Measurements from ENCODE around the gene SEC14L6.
A peak's percentile ranks its signal among the peaks of the same experiment; 100 is the strongest.
"Not testable (repeated sequence)": the region's sequence is repeated elsewhere in the genome, so short reads cannot be mapped to it uniquely, and the experiment has no call there.

The SEC14L6 gene

GRCh38 chr22:30546616-30547015 lies at the start of gene SEC14L6:
Gene SEC14L6 (minus strand): TSS chr22:30546741. CDS start chr22:30546682, 59 bp downstream.
- H3K27me3 ChIP-seq (ENCODE audit: insufficient read depth, low read length, poor library complexity) = peaks cover 3% of the 10 kb centered on the region
- no peaks in the 10 kb centered on the region for H3K79me2 ChIP-seq (ENCODE audit: insufficient read depth, low read length)
- no peak within 1 kb of the TSS for H3K4me3 ChIP-seq (ENCODE audit: low read depth in 1 of 2, low read length in 2 of 2)
- H3K9ac ChIP-seq (ENCODE audit: low read depth, low read length) = no peak within 1 kb of the TSS
- no peak within 1 kb of the TSS for H2AFZ ChIP-seq (ENCODE audit: low read depth, low read length)
- TF ChIP-seq CTCF (IDR thresholded peaks at IDR 0.05; ENCODE audit: borderline replicate concordance, extremely low read depth, low read length, poor library complexity, severe bottlenecking) (no peak), EZH2 (IDR thresholded peaks at IDR 0.05; ENCODE audit: borderline replicate concordance, low read depth, low read length, severe bottlenecking) (no peak)
- no peaks in the 10 kb centered on the region for H4K20me1 ChIP-seq (ENCODE audit: insufficient read depth, low read length)
- no peaks in the 10 kb centered on the region for H3K9me3 ChIP-seq (ENCODE audit: insufficient read depth, low read length, severe bottlenecking)
- no peak within 1 kb of the TSS for H3K4me2 ChIP-seq (ENCODE audit: insufficient read depth, low read length)
- ATAC-seq (ENCODE audit: insufficient read depth, low read depth) (no peak), DNase-seq (no peak)
- H3K4me1 ChIP-seq (ENCODE audit: insufficient read depth, low read length) = no peaks in the 10 kb centered on the region
- no peak within 1 kb of the TSS for H3K27ac ChIP-seq (ENCODE audit: low read length)
- H3K36me3 ChIP-seq (ENCODE audit: insufficient read depth, low read length) = no peaks in the 10 kb centered on the region

GRCh38 chr22:30596199-30596598 lies 49.7 kb upstream of the SEC14L6 start:
- Histone ChIP-seq H3K9ac (ENCODE audit: low read depth, low read length) (no peak overlapping the region), H3K27me3 (ENCODE audit: insufficient read depth, low read length, poor library complexity) (no peaks in the 10 kb centered on the region), H3K36me3 (ENCODE audit: insufficient read depth, low read length) (no peaks in the 10 kb centered on the region), H3K4me2 (ENCODE audit: insufficient read depth, low read length) (no peak overlapping the region), H3K4me1 (ENCODE audit: insufficient read depth, low read length) (peaks cover 5% of the 10 kb centered on the region), H4K20me1 (ENCODE audit: insufficient read depth, low read length) (no peaks in the 10 kb centered on the region), H3K27ac (ENCODE audit: low read length) (no peak overlapping the region), H3K9me3 (ENCODE audit: insufficient read depth, low read length, severe bottlenecking) (no peaks in the 10 kb centered on the region), H2AFZ (ENCODE audit: low read depth, low read length) (no peak overlapping the region), H3K79me2 (ENCODE audit: insufficient read depth, low read length) (peaks cover 5% of the 10 kb centered on the region), H3K4me3 (ENCODE audit: low read depth in 1 of 2, low read length in 2 of 2) (no peak overlapping the region)
- ATAC-seq (ENCODE audit: insufficient read depth, low read depth) (no peak), DNase-seq (no peak)
- TF ChIP-seq CTCF (IDR thresholded peaks at IDR 0.05; ENCODE audit: borderline replicate concordance, extremely low read depth, low read length, poor library complexity, severe bottlenecking) (no peak), EZH2 (IDR thresholded peaks at IDR 0.05; ENCODE audit: borderline replicate concordance, low read depth, low read length, severe bottlenecking) (no peak)

- H4K20me1 ChIP-seq (ENCODE audit: insufficient read depth, low read length) = peaks cover 22% of the 10 kb centered on the region; the same call in 1 of the 2 replicates
- not testable (repeated sequence) for H3K9ac ChIP-seq (ENCODE audit: low read depth, low read length); H3K27ac ChIP-seq (ENCODE audit: low read length); H2AFZ ChIP-seq (ENCODE audit: low read depth, low read length); H3K9me3 ChIP-seq (ENCODE audit: insufficient read depth, low read length, severe bottlenecking); ATAC-seq (ENCODE audit: insufficient read depth, low read depth); H3K27me3 ChIP-seq (ENCODE audit: insufficient read depth, low read length, poor library complexity); DNase-seq
- H3K4me3 ChIP-seq (ENCODE audit: low read depth in 1 of 2, low read length in 2 of 2) = peak overlapping the region in 1 of 2 experiments; percentile 70; a peak in 2 of 4 replicates
- peaks cover 28% of the 10 kb centered on the region for H3K36me3 ChIP-seq (ENCODE audit: insufficient read depth, low read length)
- peaks cover 29% of the 10 kb centered on the region for H3K79me2 ChIP-seq (ENCODE audit: insufficient read depth, low read length)
- H3K4me1 ChIP-seq (ENCODE audit: insufficient read depth, low read length) = peaks cover 25% of the 10 kb centered on the region
- peak overlapping the region; percentile 88 for H3K4me2 ChIP-seq (ENCODE audit: insufficient read depth, low read length)
These were observed 45.8 kb upstream of the SEC14L6 start for GRCh38 chr22:30592360-30592713.

- DNase-seq (peak; percentile 97), ATAC-seq (ENCODE audit: insufficient read depth, low read depth) (peak; percentile 98)
- H3K4me3 ChIP-seq (ENCODE audit: low read depth in 1 of 2, low read length in 2 of 2) = peak within 1 kb of the TSS; percentile 62 to 70
- H4K20me1 ChIP-seq (ENCODE audit: insufficient read depth, low read length) = peaks cover 22% of the 10 kb centered on the region; the same call in 1 of the 2 replicates
- H3K4me2 ChIP-seq (ENCODE audit: insufficient read depth, low read length) = peak within 1 kb of the TSS; percentile 88
- H3K9ac ChIP-seq (ENCODE audit: low read depth, low read length) = peak within 1 kb of the TSS; percentile 61
- TF ChIP-seq EZH2 (IDR thresholded peaks at IDR 0.05; ENCODE audit: borderline replicate concordance, low read depth, low read length, severe bottlenecking) (no peak), CTCF (IDR thresholded peaks at IDR 0.05; ENCODE audit: borderline replicate concordance, extremely low read depth, low read length, poor library complexity, severe bottlenecking) (no peak)
- no peaks in the 10 kb centered on the region for H3K27me3 ChIP-seq (ENCODE audit: insufficient read depth, low read length, poor library complexity)
- H3K79me2 ChIP-seq (ENCODE audit: insufficient read depth, low read length) = peaks cover 29% of the 10 kb centered on the region
- peaks cover 25% of the 10 kb centered on the region for H3K4me1 ChIP-seq (ENCODE audit: insufficient read depth, low read length)
- H3K9me3 ChIP-seq (ENCODE audit: insufficient read depth, low read length, severe bottlenecking) = no peaks in the 10 kb centered on the region
- peaks cover 33% of the 10 kb centered on the region for H3K36me3 ChIP-seq (ENCODE audit: insufficient read depth, low read length)
- peak within 1 kb of the TSS; percentile 97 for H3K27ac ChIP-seq (ENCODE audit: low read length)
- peak within 1 kb of the TSS; percentile 71 for H2AFZ ChIP-seq (ENCODE audit: low read depth, low read length)
These were observed 45.2 kb upstream of the SEC14L6 start, which contains the start of gene PES1 for GRCh38 chr22:30591588-30592359. Gene PES1 (minus strand): TSS chr22:30591910. CDS start chr22:30591833, 77 bp downstream.

Data from DND-41 (cell line).